Activated CD4-positive, alpha-beta T cell treated with anti-CD3 and anti-CD28 coated beads for 4 hours (primary cell): ENCODE data around the gene SF3A2.
A peak's percentile ranks its signal among the peaks of the same experiment; 100 is the strongest.
"Not testable (repeated sequence)": the region's sequence is repeated elsewhere in the genome, so short reads cannot be mapped to it uniquely, and the experiment has no call there.

Source experiments
- DNase-seq, 2 donors: peaks; one replicate each; pipeline ENCODE4 v3.0.0-alpha.2; 2020

The SF3A2 gene

GRCh38 chr19:2236314-2237050 is at the start of gene SF3A2, which contains the start of gene PLEKHJ1:
TSS of gene SF3A2 (plus strand) at chr19:2236824. CDS start at chr19:2243419, 6,595 bp downstream.
TSS of gene PLEKHJ1 (minus strand) at chr19:2236329. CDS start at chr19:2236248, 81 bp downstream.
- DNase-seq: peak; percentile 98 to 99

- DNase-seq: no peak
These were observed 49.5 kb upstream of the SF3A2 start for GRCh38 chr19:2187159-2187558.

- peak; percentile 15 to 29 for DNase-seq
These were observed 47.8 kb upstream of the SF3A2 start for GRCh38 chr19:2188708-2189385.

- no peak for DNase-seq
These were observed 46.7 kb upstream of the SF3A2 start for GRCh38 chr19:2189880-2190279.

GRCh38 chr19:2190848-2191455 is 45.7 kb upstream of the SF3A2 start:
- DNase-seq: no peak

GRCh38 chr19:2191456-2192310 is 44.9 kb upstream of the SF3A2 start:
- DNase-seq: no peak

- no peak for DNase-seq
These were observed 43.8 kb upstream of the SF3A2 start for GRCh38 chr19:2192862-2193261.

GRCh38 chr19:2193807-2194206 is 42.8 kb upstream of the SF3A2 start:
- no peak for DNase-seq

GRCh38 chr19:2194513-2195078 is 42.0 kb upstream of the SF3A2 start:
- DNase-seq: no peak

GRCh38 chr19:2195361-2195760 is 41.3 kb upstream of the SF3A2 start:
- no peak for DNase-seq

GRCh38 chr19:2195914-2196313 is 40.7 kb upstream of the SF3A2 start:
- DNase-seq: no peak

- DNase-seq: no peak
These were observed 39.4 kb upstream of the SF3A2 start for GRCh38 chr19:2197270-2197669.

- DNase-seq: no peak
These were observed 38.3 kb upstream of the SF3A2 start for GRCh38 chr19:2198317-2198716.

GRCh38 chr19:2199215-2199614 is 37.4 kb upstream of the SF3A2 start:
- no peak for DNase-seq

GRCh38 chr19:2199861-2200623 is 36.6 kb upstream of the SF3A2 start:
- DNase-seq: no peak

- DNase-seq: not testable (repeated sequence)
These were observed 35.9 kb upstream of the SF3A2 start for GRCh38 chr19:2200624-2201294.

- no peak for DNase-seq
These were observed 35.0 kb upstream of the SF3A2 start for GRCh38 chr19:2201473-2202148.

- no peak for DNase-seq
These were observed 34.3 kb upstream of the SF3A2 start for GRCh38 chr19:2202366-2202765.

- no peak for DNase-seq
These were observed 29.6 kb upstream of the SF3A2 start for GRCh38 chr19:2207008-2207407.
